H9 (cell line): ENCODE results near the gene NR3C2. TPM values are rescaled to one million over a fixed set of nuclear protein-coding genes. Genes with fewer than 3 reads are reported as not detected.

ENCODE experiments used
- DNase-seq: peaks from one replicate; pipeline ENCODE4 v3.0.0-alpha.2; 2017
- H2AFZ ChIP-seq: one replicate; pipeline ENCODE4 v1.6.1; 2013; ENCODE audit warnings: mild to moderate bottlenecking, low read length, control low read depth, moderate library complexity
- H2AK5ac ChIP-seq: 2 replicates; pipeline ENCODE4 v1.6.1; 2013; ENCODE audit warnings: low read length, control low read depth, mixed read lengths; ENCODE audit not compliant: insufficient read length
- H2BK120ac ChIP-seq: one replicate; pipeline ENCODE4 v1.6.1; 2013; ENCODE audit warnings: low read depth, mild to moderate bottlenecking, low read length, control low read depth, inconsistent platforms; ENCODE audit not compliant: poor library complexity, severe bottlenecking
- H2BK12ac ChIP-seq: 2 replicates; pipeline ENCODE4 v1.6.1; 2013; ENCODE audit warnings: low read length, control low read depth, mixed read lengths, low read depth; ENCODE audit not compliant: insufficient read length
- H2BK15ac ChIP-seq: 2 replicates; pipeline ENCODE4 v1.6.1; 2013; ENCODE audit warnings: low read depth, low read length, control low read depth
- H2BK20ac ChIP-seq: one replicate; pipeline ENCODE4 v1.6.1; 2013; ENCODE audit warnings: low read depth, mild to moderate bottlenecking, low read length, control low read depth, inconsistent platforms; ENCODE audit not compliant: poor library complexity, severe bottlenecking
- H2BK5ac ChIP-seq: 2 replicates; pipeline ENCODE4 v1.6.1; 2013; ENCODE audit warnings: low read length, control low read depth, mixed read lengths; ENCODE audit not compliant: insufficient read length
- H3K14ac ChIP-seq: 2 replicates; pipeline ENCODE4 v1.6.1; 2013; ENCODE audit warnings: low read length, control low read depth; ENCODE audit not compliant: insufficient read depth
- H3K18ac ChIP-seq: 2 replicates; pipeline ENCODE4 v1.6.1; 2013; ENCODE audit warnings: low read depth, mild to moderate bottlenecking, mixed read lengths, low read length, control low read depth; ENCODE audit not compliant: insufficient read length
- H3K23ac ChIP-seq: 2 replicates; pipeline ENCODE4 v1.6.1; 2013; ENCODE audit warnings: low read length, control low read depth, mixed read lengths, low read depth; ENCODE audit not compliant: insufficient read length
- H3K23me2 ChIP-seq: 2 replicates; pipeline ENCODE4 v1.6.1; 2013; ENCODE audit warnings: low read depth, mild to moderate bottlenecking, mixed read lengths, low read length, control low read depth; ENCODE audit not compliant: insufficient read length, poor library complexity, severe bottlenecking
- H3K27ac ChIP-seq: 2 replicates; pipeline ENCODE4 v1.5.1; 2013; ENCODE audit warnings: low read length, control low read depth, mixed read lengths, low read depth; ENCODE audit not compliant: insufficient read length
- H3K27me3 ChIP-seq: 2 replicates; pipeline ENCODE4 v1.6.1; 2013; ENCODE audit warnings: low read length, control low read depth, inconsistent platforms; ENCODE audit not compliant: insufficient read depth
- H3K4ac ChIP-seq: 2 replicates; pipeline ENCODE4 v1.6.1; 2013; ENCODE audit warnings: low read depth, mild to moderate bottlenecking, control low read depth, inconsistent platforms, low read length, moderate library complexity
- H3K4me1 ChIP-seq: 2 replicates; pipeline ENCODE4 v1.6.1; 2013; ENCODE audit warnings: low read length, control low read depth, inconsistent platforms; ENCODE audit not compliant: insufficient read depth
- H3K4me2 ChIP-seq: 2 replicates; pipeline ENCODE4 v1.6.1; 2013; ENCODE audit warnings: low read length, control low read depth, mixed read lengths; ENCODE audit not compliant: insufficient read length, insufficient read depth
- H3K56ac ChIP-seq: 2 replicates; pipeline ENCODE4 v1.6.1; 2013; ENCODE audit warnings: low read depth, mild to moderate bottlenecking, mixed read lengths, low read length, control low read depth; ENCODE audit not compliant: insufficient read length
- H3K79me1 ChIP-seq: 2 replicates; pipeline ENCODE4 v1.6.1; 2013; ENCODE audit warnings: low read depth, mild to moderate bottlenecking, moderate library complexity, low read length, control low read depth, inconsistent platforms; ENCODE audit not compliant: insufficient read depth, poor library complexity, severe bottlenecking
- H3K79me2 ChIP-seq: 2 replicates; pipeline ENCODE4 v1.6.1; 2013; ENCODE audit warnings: low read length, control low read depth, inconsistent platforms; ENCODE audit not compliant: insufficient read depth
- H3K9ac ChIP-seq: 2 replicates; pipeline ENCODE4 v1.6.1; 2013; ENCODE audit warnings: low read length, control low read depth, mixed read lengths; ENCODE audit not compliant: insufficient read length; ENCODE audit errors: extremely low read depth
- H3K9me3 ChIP-seq: one replicate; pipeline ENCODE4 v1.6.1; 2013; ENCODE audit warnings: low read depth, low read length, inconsistent platforms; ENCODE audit not compliant: control insufficient read depth
- H3T11ph ChIP-seq: one replicate; pipeline ENCODE4 v1.6.1; 2013; ENCODE audit warnings: mild to moderate bottlenecking, low read length, control low read depth, inconsistent platforms
- H4K20me1 ChIP-seq: one replicate; pipeline ENCODE4 v1.6.1; 2013; ENCODE audit not compliant: control insufficient read depth, insufficient read length, insufficient read depth
- H4K5ac ChIP-seq: 2 replicates; pipeline ENCODE4 v1.6.1; 2013; ENCODE audit warnings: low read depth, mild to moderate bottlenecking, mixed read lengths, low read length, control low read depth; ENCODE audit not compliant: insufficient read length
- H4K8ac ChIP-seq: replicated peaks from 2 replicates; pipeline ENCODE4 v1.6.1; 2013; ENCODE audit warnings: low read length, control low read depth, mixed read lengths, low read depth; ENCODE audit not compliant: insufficient read length
- H4K91ac ChIP-seq: 2 replicates; pipeline ENCODE4 v1.6.1; 2013; ENCODE audit warnings: low read depth, mild to moderate bottlenecking, moderate library complexity, mixed read lengths, low read length, control low read depth; ENCODE audit not compliant: insufficient read length
- H3K27ac Mint-ChIP-seq, 3 experiments: 2 replicates in 2 of 3; 3 replicates in 1 of 3; pipeline ENCODE4 v1.8.0; 2020 to 2021; ENCODE audit warnings: mixed read lengths in 3 of 3, mild to moderate bottlenecking in 1 of 3, moderate library complexity in 1 of 3
- H3K27me3 Mint-ChIP-seq: 2 replicates; pipeline ENCODE4 v1.8.0; 2021; ENCODE audit warnings: low read depth, mild to moderate bottlenecking, moderate library complexity, mixed read lengths
- H3K36me3 Mint-ChIP-seq, 3 experiments: 2 replicates in 2 of 3; 3 replicates in 1 of 3; pipeline ENCODE4 v1.8.0; 2020 to 2021; ENCODE audit warnings: low read depth in 3 of 3, mixed read lengths in 3 of 3; ENCODE audit not compliant: insufficient read depth in 1 of 3
- H3K4me1 Mint-ChIP-seq, 2 experiments: 2 replicates each; pipeline ENCODE4 v1.8.0; 2020; ENCODE audit warnings: mixed read lengths in 2 of 2
- H3K4me3 Mint-ChIP-seq, 2 experiments: 2 replicates in 1 of 2; 3 replicates in 1 of 2; pipeline ENCODE4 v1.8.0; 2020 to 2021; ENCODE audit warnings: mild to moderate bottlenecking in 2 of 2, mixed read lengths in 2 of 2, moderate library complexity in 1 of 2
- H3K9me3 Mint-ChIP-seq, 2 experiments: 2 replicates in 1 of 2; 3 replicates in 1 of 2; pipeline ENCODE4 v1.8.0; 2020; ENCODE audit warnings: mild to moderate bottlenecking in 2 of 2, mixed read lengths in 2 of 2, moderate library complexity in 1 of 2
- WGBS: extraction: QIAGEN DNeasy Blood & Tissue Kit; methylation state at CpG from one replicate; pipeline ENCODE4 v1.1.7; 2013; ENCODE audit warnings: missing lambda C conversion rate, low lambda C conversion rate, mixed read lengths; ENCODE audit not compliant: insufficient read length; ENCODE audit errors: extremely low coverage; 5-methylcytosine and 5-hydroxymethylcytosine counted together
- total RNA-seq: library from RNA; stranded (reverse); gene quantifications from 2 replicates; pipeline ENCODE4 v1.2.1, GENCODE V29; 2021
- TF ChIP-seq, protein P1 (sequence below): fragments of 200-600 bp; sonication (generic); conservative IDR thresholded peaks from 3 replicates; pipeline ENCODE4 v1.8.0; 2021; ENCODE audit warnings: antibody characterized with exemption, mild to moderate bottlenecking

Gene NR3C2
- total RNA-seq, 1 experiment from 2014 or later = 1.4 TPM

GRCh38 chr4:148081267-148081666 lies 360.9 kb downstream of the NR3C2 start:
- H3K4me1 ChIP-seq = no peaks in the 10 kb centered on the region
- H3K56ac ChIP-seq = no peak overlapping the region
- no peak overlapping the region for H3K9ac ChIP-seq
- no peak overlapping the region for H2AK5ac ChIP-seq
- H3K4ac ChIP-seq = no peak overlapping the region
- no peak overlapping the region for H2BK20ac ChIP-seq
- H3K27me3 ChIP-seq = no peaks in the 10 kb centered on the region
- H3K14ac ChIP-seq = no peak overlapping the region
- H4K91ac ChIP-seq = no peak overlapping the region
- no peak overlapping the region for H2BK15ac ChIP-seq
- peaks cover under 1 to 3% (median 2%) of the 10 kb centered on the region in 3 experiments; a peak in 5 of 7 replicates for H3K36me3 Mint-ChIP-seq
- H3K27me3 Mint-ChIP-seq = no peaks in the 10 kb centered on the region
- no peak overlapping the region for H4K8ac ChIP-seq
- H3T11ph ChIP-seq = no peak overlapping the region
- H3K4me1 Mint-ChIP-seq = peaks cover 0 to 5% of the 10 kb centered on the region in 2 experiments; a peak in 2 of 4 replicates
- H4K5ac ChIP-seq = no peak overlapping the region
- no peak overlapping the region for H3K27ac ChIP-seq
- H2BK12ac ChIP-seq = no peak overlapping the region
- H3K79me2 ChIP-seq = no peaks in the 10 kb centered on the region
- H3K9me3 Mint-ChIP-seq = peaks cover 2 to 8% of the 10 kb centered on the region in 2 experiments
- no peak for DNase-seq
- no peak overlapping the region for H3K4me3 Mint-ChIP-seq
- TF ChIP-seq, protein P1, sequence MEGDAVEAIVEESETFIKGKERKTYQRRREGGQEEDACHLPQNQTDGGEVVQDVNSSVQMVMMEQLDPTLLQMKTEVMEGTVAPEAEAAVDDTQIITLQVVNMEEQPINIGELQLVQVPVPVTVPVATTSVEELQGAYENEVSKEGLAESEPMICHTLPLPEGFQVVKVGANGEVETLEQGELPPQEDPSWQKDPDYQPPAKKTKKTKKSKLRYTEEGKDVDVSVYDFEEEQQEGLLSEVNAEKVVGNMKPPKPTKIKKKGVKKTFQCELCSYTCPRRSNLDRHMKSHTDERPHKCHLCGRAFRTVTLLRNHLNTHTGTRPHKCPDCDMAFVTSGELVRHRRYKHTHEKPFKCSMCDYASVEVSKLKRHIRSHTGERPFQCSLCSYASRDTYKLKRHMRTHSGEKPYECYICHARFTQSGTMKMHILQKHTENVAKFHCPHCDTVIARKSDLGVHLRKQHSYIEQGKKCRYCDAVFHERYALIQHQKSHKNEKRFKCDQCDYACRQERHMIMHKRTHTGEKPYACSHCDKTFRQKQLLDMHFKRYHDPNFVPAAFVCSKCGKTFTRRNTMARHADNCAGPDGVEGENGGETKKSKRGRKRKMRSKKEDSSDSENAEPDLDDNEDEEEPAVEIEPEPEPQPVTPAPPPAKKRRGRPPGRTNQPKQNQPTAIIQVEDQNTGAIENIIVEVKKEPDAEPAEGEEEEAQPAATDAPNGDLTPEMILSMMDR = no peak
- H2BK5ac ChIP-seq = no peak overlapping the region
- H3K18ac ChIP-seq = no peak overlapping the region
- H3K23ac ChIP-seq = no peak overlapping the region
- H2BK120ac ChIP-seq = no peak overlapping the region
- H3K9me3 ChIP-seq = no peaks in the 10 kb centered on the region
- H4K20me1 ChIP-seq = no peaks in the 10 kb centered on the region
- no CpG with 5 or more reads among the region's 12 CpGs for WGBS
- H2AFZ ChIP-seq = no peak overlapping the region
- peak overlapping the region in 1 of 3 experiments; percentile 53; a peak in 1 of 7 replicates for H3K27ac Mint-ChIP-seq
- no peaks in the 10 kb centered on the region for H3K79me1 ChIP-seq
- no peak overlapping the region for H3K4me2 ChIP-seq
- no peaks in the 10 kb centered on the region for H3K23me2 ChIP-seq
